ENCODE data around the gene MESP2. TPM values are rescaled to one million over a fixed set of nuclear protein-coding genes. Genes with fewer than 3 reads are reported as not detected.

The MESP2 gene
- total RNA-seq, 1 donor from 2014 or later = 0.20 TPM

DNA sequence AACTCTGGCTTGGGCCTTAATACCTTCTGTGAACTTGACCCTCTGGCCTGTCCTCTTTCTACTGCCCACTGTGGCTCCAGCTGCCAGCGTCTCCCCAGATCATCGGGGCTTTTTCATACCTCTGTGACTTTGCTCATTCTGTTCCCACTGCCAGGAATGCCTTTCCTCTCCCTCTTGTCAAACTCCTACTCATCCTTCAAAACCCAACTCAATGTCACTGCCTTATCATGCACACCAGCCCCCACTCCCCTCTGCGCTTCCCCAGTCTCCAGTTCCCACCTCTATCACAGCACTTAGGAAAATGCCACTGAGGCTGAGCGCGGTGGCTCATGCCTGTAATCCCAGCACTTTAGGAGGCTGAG, 33.6 kb downstream of the MESP2 start:
- ATAC-seq (no peak), DNase-seq (no peak)
- intact Hi-C loops (cut with micrococcal nuclease) = no loop called here

DNA sequence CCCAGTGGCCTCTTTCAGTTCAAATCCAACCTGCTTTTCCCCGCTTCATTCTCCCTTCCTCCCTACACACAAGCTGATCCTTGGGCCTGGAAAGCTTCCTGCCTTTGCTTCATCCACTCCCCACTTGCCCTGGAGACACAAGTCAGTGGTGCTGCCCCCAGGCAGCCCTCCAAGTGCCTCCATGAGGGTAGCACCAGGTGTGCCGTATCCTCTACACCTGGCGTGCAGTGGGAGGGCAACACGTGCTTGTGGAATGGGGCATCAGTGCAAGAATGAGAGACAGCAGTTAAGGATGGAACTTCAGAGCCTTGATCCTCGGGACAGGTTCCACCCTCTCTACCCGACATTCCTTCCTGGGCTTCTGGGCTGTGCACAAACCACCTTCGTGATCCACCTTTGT, 34.7 kb downstream of the MESP2 start:
- DNase-seq (no peak), ATAC-seq (no peak)
- intact Hi-C loops (cut with micrococcal nuclease) = no loop called here

DNA sequence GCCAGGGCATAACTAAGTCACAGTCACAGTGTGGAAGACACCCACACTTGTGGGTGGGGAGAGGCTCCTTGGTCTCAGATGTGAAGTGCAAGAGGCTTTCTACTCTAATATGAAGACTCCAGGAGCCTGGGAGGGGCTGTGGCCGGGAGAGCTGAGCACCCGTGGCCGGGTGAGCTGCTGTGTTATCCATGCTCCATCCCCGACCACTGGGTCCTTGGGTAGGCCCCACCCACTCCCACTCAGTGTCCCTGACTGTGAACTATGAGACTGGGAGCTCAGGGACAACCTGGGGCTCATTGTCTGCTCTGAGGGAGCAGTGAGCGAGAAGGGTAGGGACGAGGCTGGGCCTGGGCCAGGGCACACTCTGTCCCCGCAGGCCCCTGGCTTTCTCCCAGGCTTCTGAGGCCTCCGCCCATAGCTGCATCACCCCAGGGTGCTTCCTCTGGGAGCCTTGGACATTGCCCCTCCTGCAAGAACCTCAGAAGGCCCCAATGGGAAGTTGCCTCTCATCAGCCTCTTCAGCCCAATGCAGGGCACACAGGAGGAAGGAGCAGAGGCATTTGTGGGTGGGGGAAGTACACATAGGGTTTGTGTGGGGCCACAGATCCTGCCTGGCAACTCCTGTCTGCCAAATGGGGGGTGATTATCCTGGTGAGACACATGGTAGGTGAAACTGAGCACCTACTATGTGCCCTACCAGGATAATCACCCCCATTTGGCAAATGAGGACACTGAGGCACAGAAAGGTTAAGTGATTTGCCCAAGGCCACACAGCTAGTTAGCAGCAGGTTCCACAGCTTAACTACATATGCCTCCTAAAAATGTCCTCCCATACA, 36.1 kb downstream of the MESP2 start:
- ATAC-seq (peak; percentile 84), DNase-seq (peak; percentile 85)
- intact Hi-C loops (cut with micrococcal nuclease) = no loop called here

DNA sequence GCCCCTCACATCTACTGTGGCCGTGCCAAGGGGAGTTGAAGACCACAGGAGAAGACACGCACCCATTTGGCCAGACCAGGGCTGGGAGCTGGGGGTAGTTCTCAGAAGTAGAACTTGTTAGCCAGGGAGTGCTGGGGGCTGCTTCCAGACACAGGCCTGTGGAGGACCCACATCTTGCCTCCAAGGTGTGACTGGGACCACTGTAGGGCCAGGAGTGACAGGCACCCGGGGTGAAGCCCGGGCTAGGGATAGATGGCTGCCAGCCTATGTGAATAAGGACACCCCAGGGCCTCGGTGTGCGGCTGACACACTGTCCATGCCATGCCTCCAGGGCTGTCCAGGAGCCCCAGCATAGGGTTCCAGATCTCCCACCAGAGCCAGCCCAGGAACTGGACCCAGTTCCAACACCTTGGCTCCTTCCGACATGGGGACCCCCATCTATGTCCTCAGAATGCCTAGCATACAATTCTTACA, 36.8 kb downstream of the MESP2 start:
- no peak for DNase-seq
- intact Hi-C loops (cut with micrococcal nuclease) = no loop called here
- ATAC-seq = no peak

DNA sequence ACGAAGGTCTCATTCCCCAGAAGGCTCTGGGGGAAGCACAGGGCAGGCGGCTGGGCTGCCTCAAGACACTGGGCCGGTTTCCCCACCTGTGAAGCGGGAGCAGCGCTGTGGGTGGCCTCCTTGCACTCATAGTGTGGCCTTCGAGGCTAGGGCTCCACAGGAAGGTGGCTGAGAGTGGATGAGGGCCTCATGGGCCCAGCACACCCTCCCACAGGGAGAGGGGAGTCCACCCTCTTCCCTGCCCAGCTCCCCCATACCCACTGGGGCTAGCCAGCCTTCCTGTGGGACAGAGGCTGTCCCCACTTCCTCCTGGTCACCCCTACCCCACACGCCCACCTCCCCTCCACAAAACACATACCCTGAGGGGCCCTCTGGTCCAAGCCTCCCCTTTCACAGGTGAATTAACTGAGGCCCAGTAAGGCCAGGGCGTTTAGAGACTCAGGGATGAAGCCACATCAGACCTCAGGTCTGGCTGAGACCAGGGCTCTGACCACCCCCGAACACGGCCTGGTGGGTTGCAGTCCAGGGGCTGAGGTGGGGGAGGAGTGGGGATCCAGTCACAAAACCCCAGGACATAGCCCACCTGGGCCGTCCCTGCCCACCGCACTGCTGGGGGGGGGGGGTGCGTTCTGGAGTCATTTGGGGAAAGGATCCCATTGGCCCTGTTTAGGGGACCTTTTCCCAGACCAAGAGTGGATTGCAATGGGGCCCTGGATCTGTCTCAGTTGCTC, 37.4 kb downstream of the MESP2 start:
- intact Hi-C loops (cut with micrococcal nuclease) = no loop called here
- no peak for DNase-seq
- ATAC-seq = no peak

DNA sequence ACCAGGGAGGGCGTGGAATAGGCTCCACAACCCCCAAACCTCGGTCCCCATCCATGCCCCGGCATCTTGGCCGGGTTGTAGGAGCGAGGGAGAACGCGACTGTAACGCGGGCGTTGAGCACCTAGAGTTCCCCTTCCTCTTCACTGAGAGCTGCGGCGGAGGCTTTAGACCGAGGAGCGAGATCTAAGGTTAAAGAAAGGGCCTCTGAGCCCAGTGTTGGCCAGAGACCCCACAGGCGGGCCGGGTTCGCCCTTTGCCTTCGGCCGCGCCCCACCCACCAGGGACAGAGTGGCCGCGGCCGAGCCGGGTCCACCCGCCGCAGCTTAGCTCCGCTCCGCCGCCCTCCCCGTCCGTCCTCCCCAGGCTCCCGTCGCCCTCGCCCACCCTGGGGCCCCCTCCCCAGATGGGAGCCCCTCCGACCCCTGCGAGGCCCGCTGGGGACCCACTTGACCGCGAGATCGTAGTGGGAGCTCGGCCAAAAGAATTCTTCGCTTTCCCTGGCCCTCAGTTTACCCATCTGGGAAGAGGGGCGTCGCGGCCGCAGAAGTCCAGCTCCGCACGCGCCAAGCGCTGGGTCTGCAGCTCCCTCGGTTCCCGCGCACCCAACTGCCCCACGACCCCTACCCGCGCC, 38.1 kb downstream of the MESP2 start:
- ATAC-seq = peak; percentile 55
- DNase-seq = no peak
- intact Hi-C loops (cut with micrococcal nuclease) = no loop called here

DNA sequence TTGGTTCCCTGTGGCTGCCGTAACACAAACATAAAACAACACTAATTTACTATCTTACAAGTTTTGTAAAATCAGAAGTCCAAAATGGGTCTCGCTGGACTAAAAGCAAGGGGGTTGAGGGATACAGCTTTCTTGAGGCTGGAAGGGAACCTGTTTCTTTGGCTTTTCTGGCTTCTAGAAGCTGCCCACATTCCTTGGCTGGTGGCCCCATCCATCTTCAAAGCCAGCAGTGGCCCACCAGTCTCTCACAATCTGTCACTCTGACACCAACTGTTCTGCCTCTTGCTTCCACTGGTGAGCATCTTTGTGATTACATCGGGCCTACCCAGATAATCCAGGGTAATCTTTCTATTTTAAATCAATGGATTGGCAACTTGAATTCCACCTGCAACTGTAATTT, 39.6 kb downstream of the MESP2 start:
- intact Hi-C loops (cut with micrococcal nuclease) = no loop called here
- DNase-seq (no peak), ATAC-seq (no peak)

DNA sequence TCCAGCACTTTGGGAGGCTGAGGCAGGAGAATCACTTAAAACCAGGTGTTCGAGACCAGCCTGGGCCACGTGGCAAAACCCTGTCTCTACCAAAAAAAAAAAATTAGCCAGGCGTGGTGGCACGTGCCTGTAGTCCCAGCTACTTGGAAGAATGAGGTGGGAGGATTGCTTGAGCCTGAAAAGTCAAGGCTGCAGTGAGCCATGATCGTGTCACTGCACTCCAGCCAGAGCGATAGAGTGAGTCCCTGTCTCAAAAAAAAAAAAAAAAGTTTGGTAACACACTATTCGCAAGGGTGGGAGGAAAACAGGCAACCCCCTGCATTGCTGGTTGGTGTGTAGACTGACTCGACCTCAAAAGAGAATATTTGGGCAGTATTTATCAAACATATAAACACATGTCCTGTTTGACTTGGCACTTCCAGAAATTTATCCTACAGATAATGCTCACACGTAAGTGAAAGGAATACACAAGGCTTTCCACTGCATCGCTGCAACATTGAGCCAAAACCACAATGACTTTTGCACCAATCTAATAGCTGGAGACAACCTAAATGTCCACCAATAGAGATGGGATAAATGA, 41.7 kb downstream of the MESP2 start:
- intact Hi-C loops (cut with micrococcal nuclease) = no loop called here
- DNase-seq (no peak), ATAC-seq (no peak)

DNA sequence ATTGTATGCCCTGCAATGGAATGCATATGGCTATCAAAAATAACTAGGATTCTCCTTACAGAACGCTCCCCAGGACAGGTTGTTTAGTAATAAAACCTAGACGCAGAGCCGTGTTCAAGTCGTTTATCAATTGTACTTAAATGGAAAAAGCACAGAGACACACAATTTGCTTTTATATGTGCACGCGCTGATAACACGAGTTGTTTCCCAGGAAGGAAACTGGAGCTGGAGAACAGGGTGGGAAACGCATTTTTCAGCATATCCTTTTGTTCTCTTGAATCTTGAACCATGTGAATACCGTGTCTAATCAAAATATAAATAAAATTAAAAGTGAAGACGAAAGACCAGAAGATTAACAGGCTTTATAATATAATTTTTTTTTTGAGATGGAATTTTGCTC, 42.2 kb downstream of the MESP2 start:
- intact Hi-C loops (cut with micrococcal nuclease) = no loop called here
- no peak for ATAC-seq
- DNase-seq = no peak

DNA sequence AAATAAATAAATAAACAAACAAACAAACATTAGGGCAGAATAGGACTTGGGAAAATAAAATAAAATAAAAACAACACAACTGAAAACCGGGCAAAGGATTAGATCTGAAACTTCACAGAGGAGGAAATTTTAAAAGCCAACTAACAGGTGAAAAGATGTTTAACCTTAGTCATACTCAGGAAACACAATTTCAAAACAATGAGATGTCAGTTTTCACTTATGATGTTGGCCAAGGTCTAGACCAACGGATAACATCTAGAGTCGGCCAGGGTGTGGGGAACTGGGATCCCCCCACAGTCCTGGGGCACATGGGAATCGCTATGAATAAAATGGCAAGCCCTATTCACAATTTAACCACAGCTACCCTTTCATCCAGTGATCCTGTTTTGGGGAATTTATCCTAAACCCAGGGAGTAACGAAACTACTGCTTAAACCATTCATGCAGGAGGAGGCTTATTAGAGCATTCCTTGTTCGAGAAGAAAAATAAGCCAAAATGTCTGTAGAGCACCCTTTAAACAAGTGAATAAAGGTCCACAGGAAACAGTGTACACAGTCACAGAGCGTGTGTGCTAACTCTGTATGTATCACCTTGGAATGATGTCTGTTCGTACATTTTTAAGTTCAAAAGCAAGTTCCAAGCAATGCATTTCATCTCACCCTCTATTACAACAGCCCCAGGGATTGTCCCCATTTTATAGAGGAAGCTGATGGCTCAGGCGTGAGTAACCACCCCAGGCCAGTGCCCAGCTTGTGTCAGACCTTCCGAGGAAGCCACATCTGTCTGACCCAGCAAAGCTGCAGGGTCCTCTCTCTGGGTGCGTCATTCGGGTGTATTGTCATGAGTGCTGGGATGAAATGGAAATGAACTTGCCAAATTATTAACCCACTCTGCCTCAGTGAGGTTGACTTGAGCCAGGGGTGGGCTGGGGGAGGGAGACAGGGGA, 44.8 kb downstream of the MESP2 start:
- ATAC-seq (peak; percentile 45), DNase-seq (no peak)
- intact Hi-C loops (cut with micrococcal nuclease) = no loop called here

DNA sequence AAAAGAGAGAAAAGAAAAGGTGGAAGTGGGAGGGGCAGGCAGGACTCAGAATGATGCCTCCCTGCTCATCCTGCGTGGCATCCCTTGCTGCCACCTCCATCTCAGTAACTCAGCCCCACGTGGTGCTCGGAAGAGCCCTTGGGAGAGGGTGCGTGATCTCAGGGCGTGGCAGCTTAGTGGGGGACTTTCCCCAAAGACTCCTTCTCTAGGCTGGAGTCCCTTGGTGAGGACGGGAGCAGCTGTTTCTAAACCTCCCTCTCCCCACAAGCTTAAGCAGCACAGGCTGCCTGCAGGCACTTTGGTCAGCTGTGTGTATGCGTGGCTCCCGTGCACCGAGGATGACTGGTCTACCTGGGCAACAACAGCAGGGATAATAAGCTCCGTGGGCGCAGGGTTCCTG, 45.9 kb downstream of the MESP2 start:
- ATAC-seq (no peak), DNase-seq (no peak)
- intact Hi-C loops (cut with micrococcal nuclease) = no loop called here

DNA sequence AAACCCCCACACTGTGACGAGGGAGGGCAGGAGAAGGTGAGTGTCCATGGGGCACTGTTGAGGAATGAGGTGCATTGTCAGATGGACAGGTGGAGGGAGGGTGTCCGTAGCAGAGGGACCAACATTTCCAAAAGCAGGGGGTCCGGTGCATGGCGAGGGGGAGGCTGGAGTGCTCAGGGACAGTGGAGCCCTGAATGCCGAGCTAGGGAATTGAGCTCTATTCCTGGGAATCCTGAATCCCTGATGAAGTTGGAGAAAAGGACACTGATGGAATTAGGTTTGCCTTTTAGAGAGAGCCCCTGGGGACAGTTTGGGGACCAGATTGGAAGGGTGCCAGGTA, 46.4 kb downstream of the MESP2 start:
- DNase-seq (no peak), ATAC-seq (no peak)
- intact Hi-C loops (cut with micrococcal nuclease) = no loop called here

DNA sequence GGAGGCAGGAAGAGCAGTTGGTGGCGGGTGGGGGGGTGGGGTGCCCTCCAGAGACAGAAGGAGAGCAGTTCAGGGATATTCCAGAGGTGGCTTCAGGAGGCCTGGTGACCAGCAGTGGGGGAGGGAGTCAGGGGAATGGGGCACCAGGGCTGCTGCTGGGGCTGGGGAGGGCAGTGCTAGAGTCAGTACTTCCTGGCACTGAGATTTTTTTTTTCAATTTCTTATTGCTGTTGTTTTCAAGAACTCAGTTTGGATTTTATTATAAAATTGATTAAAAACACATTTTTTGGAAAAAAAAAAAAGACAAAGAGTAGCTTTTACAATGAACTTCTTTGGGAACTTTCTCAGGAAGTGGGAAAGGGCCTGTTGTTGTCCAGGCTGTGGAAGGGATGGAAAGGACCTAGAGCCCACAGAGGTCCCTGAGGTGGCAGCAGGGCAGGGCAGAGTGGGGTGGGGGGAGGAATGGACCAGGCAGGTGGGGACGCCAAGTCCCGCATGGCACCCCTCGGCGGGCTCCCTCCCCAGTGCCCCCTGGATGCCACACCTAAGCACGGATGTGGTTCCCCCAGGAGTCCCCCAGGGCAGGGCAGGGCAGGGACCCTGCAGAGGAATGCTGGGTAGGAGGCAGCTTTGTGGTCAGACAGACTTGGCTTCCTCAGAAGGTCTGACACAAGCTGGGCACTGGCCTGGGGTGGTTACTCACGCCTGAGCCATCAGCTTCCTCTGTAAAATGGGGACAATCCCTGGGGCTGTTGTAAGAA, 47.0 kb downstream of the MESP2 start:
- intact Hi-C loops (cut with micrococcal nuclease) = no loop called here
- no peak for DNase-seq
- ATAC-seq = no peak

DNA sequence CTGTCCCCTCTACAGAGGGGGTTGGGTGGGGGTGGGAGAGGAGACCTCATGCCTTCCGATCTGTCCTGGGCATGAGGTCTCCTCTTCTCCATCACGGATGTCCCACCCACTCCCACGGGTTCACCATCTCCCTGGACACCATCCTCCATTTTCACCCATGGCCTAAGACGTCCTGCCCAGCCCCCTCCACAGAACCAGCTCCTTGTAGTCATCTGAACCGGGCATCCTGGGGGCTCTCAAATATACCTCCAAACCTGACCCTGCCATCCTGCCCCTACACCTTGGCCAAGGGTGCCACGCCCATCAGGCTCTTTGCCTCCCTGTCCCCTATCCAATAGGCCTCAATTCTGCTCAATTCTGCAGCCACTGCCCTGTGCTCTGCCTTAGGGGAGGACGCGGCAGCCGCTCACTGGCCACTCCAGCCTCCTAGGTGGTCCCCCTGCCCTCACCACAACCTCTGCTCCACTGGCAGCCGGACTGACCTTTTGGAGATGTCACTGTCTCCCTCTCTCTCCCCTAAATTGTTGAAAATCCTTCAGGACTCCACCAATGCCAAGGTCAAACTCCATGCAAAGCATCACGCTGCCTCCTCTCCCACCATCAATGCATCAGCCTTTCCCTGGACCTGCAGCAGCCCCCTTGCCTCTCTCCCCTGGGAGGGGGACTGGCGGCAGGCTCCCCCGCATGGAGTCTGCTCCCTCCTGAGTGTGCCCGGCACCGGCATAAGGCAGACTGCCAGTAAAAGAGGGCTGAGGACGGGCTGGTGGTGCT, 47.9 kb downstream of the MESP2 start:
- intact Hi-C loops (cut with micrococcal nuclease) = no loop called here
- ATAC-seq (no peak), DNase-seq (no peak)

DNA sequence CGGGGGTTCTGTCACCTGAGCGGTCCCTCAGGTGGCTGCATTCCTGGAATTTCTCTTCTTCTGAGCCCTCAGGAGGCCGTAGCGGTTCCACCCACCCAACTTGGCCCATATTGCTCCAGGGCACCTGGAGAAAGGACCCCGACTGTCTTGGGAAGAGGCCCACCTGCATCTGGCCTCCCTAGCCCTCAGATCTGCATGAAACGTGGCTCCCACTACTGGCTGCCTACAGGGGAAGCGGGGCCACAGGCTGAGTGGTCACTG, 48.4 kb downstream of the MESP2 start:
- intact Hi-C loops (cut with micrococcal nuclease) = no loop called here
- ATAC-seq (no peak), DNase-seq (no peak)

DNA sequence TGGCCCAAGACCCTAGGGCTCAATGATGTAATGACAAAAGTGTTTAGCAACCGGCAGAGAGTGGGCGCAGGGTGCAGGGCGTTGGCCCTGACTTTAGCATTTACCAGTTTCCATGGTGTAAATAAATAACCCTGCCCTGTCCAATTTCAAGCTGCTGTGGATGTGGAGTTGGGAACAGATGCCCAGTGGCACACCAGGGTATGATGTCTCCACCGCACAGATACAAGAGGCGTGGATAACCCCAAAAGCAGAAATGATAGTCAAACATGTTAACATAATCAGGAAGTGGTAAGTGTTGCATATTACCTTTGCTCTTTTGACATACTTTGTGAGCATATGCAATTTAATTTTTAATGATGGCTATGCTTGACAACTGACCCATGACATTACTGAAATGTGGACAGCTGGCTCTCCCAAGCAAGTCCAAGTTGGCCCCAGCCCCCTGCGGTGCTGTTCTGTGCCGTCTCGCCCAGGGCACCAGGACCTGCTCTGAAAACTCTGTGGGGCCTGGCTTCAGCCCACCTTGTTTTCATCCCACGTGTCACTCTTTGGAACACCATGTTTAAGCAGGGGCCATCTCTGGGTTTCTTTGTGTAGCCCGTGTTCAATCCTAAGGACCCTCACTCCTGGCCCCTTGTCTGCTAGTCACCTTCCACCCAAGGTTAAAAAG, 49.3 kb downstream of the MESP2 start:
- no peak for DNase-seq
- ATAC-seq = no peak
- intact Hi-C loops (cut with micrococcal nuclease) = no loop called here

Data from left ventricle myocardium superior (tissue), 1 donor.